ENCODE data around the gene PLA2G2A.
"Not testable (repeated sequence)": the region's sequence is repeated elsewhere in the genome, so short reads cannot be mapped to it uniquely, and the experiment has no call there.

PLA2G2A gene

GRCh38 chr1:19936061-19936750 lies 43.2 kb downstream of the PLA2G2A start:
- DNase-seq (ENCODE audit: extremely low read depth, insufficient read length) = no peak
- Histone ChIP-seq H3K4me3 (replicated peaks; ENCODE audit: low read depth, low read length) (no peak overlapping the region), H3K27me3 (replicated peaks; ENCODE audit: control insufficient read depth, insufficient read depth, low read length) (no peaks in the 10 kb centered on the region; the same call in 1 of the 2 replicates), H3K36me3 (ENCODE audit: control insufficient read depth, insufficient read depth, low read length) (no peaks in the 10 kb centered on the region)
- TF ChIP-seq CTCF (IDR thresholded peaks at IDR 0.05; ENCODE audit: insufficient read depth, low read length, poor library complexity, severe bottlenecking) = no peak

GRCh38 chr1:19934336-19934735 lies 45.1 kb downstream of the PLA2G2A start:
- Histone ChIP-seq H3K27me3 (replicated peaks; ENCODE audit: control insufficient read depth, insufficient read depth, low read length) (no peaks in the 10 kb centered on the region; the same call in 1 of the 2 replicates), H3K36me3 (ENCODE audit: control insufficient read depth, insufficient read depth, low read length) (no peaks in the 10 kb centered on the region), H3K4me3 (replicated peaks; ENCODE audit: low read depth, low read length) (no peak overlapping the region)
- no peak for TF ChIP-seq CTCF (IDR thresholded peaks at IDR 0.05; ENCODE audit: insufficient read depth, low read length, poor library complexity, severe bottlenecking)
- no peak for DNase-seq (ENCODE audit: extremely low read depth, insufficient read length)

- H3K36me3 ChIP-seq (ENCODE audit: control insufficient read depth, insufficient read depth, low read length) = no peaks in the 10 kb centered on the region
- no peaks in the 10 kb centered on the region; the same call in 1 of the 2 replicates for H3K27me3 ChIP-seq (replicated peaks; ENCODE audit: control insufficient read depth, insufficient read depth, low read length)
- no peak for TF ChIP-seq CTCF (IDR thresholded peaks at IDR 0.05; ENCODE audit: insufficient read depth, low read length, poor library complexity, severe bottlenecking)
- no peak overlapping the region for H3K4me3 ChIP-seq (replicated peaks; ENCODE audit: low read depth, low read length)
- DNase-seq (ENCODE audit: extremely low read depth, insufficient read length) = no peak
Measured at GRCh38 chr1:19932866-19933265, 46.6 kb downstream of the PLA2G2A start.

- not testable (repeated sequence) for DNase-seq (ENCODE audit: extremely low read depth, insufficient read length); H3K36me3 ChIP-seq (ENCODE audit: control insufficient read depth, insufficient read depth, low read length); H3K4me3 ChIP-seq (replicated peaks; ENCODE audit: low read depth, low read length); H3K27me3 ChIP-seq (replicated peaks; ENCODE audit: control insufficient read depth, insufficient read depth, low read length)
Measured at GRCh38 chr1:19927130-19927421, 52.3 kb downstream of the PLA2G2A start.

- Histone ChIP-seq H3K4me3 (replicated peaks; ENCODE audit: low read depth, low read length) (no peak overlapping the region), H3K27me3 (replicated peaks; ENCODE audit: control insufficient read depth, insufficient read depth, low read length) (no peaks in the 10 kb centered on the region), H3K36me3 (ENCODE audit: control insufficient read depth, insufficient read depth, low read length) (no peaks in the 10 kb centered on the region)
- no peak for DNase-seq (ENCODE audit: extremely low read depth, insufficient read length)
- no peak for TF ChIP-seq CTCF (IDR thresholded peaks at IDR 0.05; ENCODE audit: insufficient read depth, low read length, poor library complexity, severe bottlenecking)
Measured at GRCh38 chr1:19926296-19927129, 52.9 kb downstream of the PLA2G2A start.

All from GM06990 (cell line).